Smooth muscle cell (in vitro differentiated cells): ENCODE results near the gene ZNF70. TPM values are rescaled to one million over a fixed set of nuclear protein-coding genes. Genes with fewer than 3 reads are reported as not detected.

ENCODE experiments used
- DNase-seq: peaks from one replicate; lab custom pipeline; 2025; ENCODE audit not compliant: unreplicated experiment; lab: John Stamatoyannopoulos, UW
- H2AFZ ChIP-seq: fragments of 200-600 bp; sonication (generic); 2 replicates; pipeline ENCODE4 v1.6.0; 2016; ENCODE audit warnings: antibody characterized with exemption, low read depth, mild to moderate bottlenecking
- H3F3A ChIP-seq: fragments of 200-600 bp; sonication (generic); 2 replicates; pipeline ENCODE4 v1.6.0; 2017; ENCODE audit warnings: antibody characterized with exemption, low read depth
- H3K27ac ChIP-seq: fragments of 200-600 bp; sonication (generic); 2 replicates; pipeline ENCODE4 v1.5.1; 2016; ENCODE audit warnings: low read depth, mild to moderate bottlenecking
- H3K27me3 ChIP-seq: fragments of 200-600 bp; sonication (generic); 2 replicates; pipeline ENCODE4 v1.6.1; 2016; ENCODE audit warnings: low read depth, mild to moderate bottlenecking
- H3K36me3 ChIP-seq: fragments of 200-600 bp; sonication (generic); 2 replicates; pipeline ENCODE4 v1.5.1; 2016; ENCODE audit warnings: low read depth
- H3K4me1 ChIP-seq: fragments of 200-600 bp; sonication (generic); 2 replicates; pipeline ENCODE4 v1.5.1; 2016; ENCODE audit warnings: low read depth
- H3K4me2 ChIP-seq: fragments of 200-600 bp; sonication (generic); 2 replicates; pipeline ENCODE4 v1.6.0; 2016; ENCODE audit warnings: mild to moderate bottlenecking
- H3K4me3 ChIP-seq: fragments of 200-600 bp; sonication (generic); 2 replicates; pipeline ENCODE4 v1.5.1; 2016; ENCODE audit warnings: mild to moderate bottlenecking
- H3K79me2 ChIP-seq: fragments of 200-600 bp; sonication (generic); 2 replicates; pipeline ENCODE4 v1.6.0; 2016; ENCODE audit warnings: low read depth, mild to moderate bottlenecking
- H3K9ac ChIP-seq: fragments of 200-600 bp; sonication (generic); 2 replicates; pipeline ENCODE4 v1.6.0; 2016; ENCODE audit warnings: low read depth
- H3K9me3 ChIP-seq: fragments of 200-600 bp; sonication (generic); replicated peaks from 2 replicates; pipeline ENCODE4 v1.5.1; 2016; ENCODE audit warnings: low read depth
- H4K20me1 ChIP-seq: fragments of 200-600 bp; sonication (generic); 2 replicates; pipeline ENCODE4 v1.6.0; 2016; ENCODE audit warnings: low read depth
- WGBS: methylation state at CpG from one replicate; pipeline ENCODE4 v1.1.7; 2016; ENCODE audit warnings: low lambda C conversion rate; 5-methylcytosine and 5-hydroxymethylcytosine counted together
- polyA plus RNA-seq: library from polyadenylated mRNA; unstranded; fragments of >200 nt; fragmentation: Nextera tagmentation; extraction: Ambion mirVana; gene quantifications from 2 replicates; pipeline ENCODE4 v1.2.1, GENCODE V29; 2016
- total RNA-seq: library from RNA; depleted of rRNA; stranded (reverse); fragments of >200 nt; gene quantifications from 2 replicates; pipeline ENCODE4 v1.2.3, GENCODE V29; 2014
- TF ChIP-seq, protein P1 (sequence below): fragments of 200-600 bp; sonication (generic); IDR thresholded peaks from 2 replicates; pipeline ENCODE4 v1.5.1; 2017; ENCODE audit warnings: borderline replicate concordance, mild to moderate bottlenecking, antibody characterized with exemption; ENCODE audit not compliant: insufficient read depth, poor library complexity, severe bottlenecking

ZNF70 gene
- total and polyA plus RNA-seq, 2 experiments from 2014 or later: 2.4 to 6.9 TPM

DNA sequence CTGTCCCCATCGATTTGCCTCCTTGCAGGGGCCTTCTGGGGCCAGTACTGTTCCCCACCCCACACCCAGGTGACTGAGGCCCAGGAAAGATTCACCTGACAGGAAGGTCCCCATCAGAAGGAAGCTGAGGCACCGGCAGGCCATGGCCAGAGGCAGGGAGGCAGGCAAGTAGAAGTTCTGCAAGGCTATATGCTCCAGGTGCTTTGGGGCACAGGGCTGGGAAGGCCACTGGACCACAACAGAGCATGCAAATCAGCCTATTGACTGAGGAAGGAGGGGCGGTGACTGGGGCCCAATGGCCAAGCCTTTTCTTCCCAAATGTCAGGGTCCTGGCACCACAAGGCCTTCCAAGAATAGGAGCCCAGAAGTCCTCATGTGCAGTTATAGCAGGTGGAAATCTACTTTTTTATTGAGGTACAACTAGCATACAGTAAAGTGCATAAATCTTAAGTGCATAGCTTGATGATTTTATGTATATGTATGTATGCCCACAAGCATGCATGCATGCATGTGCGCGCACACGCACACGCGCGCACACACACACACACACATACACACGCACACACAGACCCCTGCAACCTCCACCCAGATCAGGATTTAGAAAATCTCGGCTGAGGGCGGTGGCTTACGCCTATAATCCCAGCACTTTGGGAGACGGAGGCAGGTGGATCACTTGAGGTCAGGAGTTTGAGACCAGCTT lies 3.5 kb upstream of the ZNF70 start, which contains the start of gene VPREB3:
TSS of gene VPREB3 (minus strand) at position 206 of the 700 bp plus-strand sequence. CDS start at position 144, 62 bp downstream.
- DNase-seq: no peak
- Histone ChIP-seq H3K36me3 (no peaks in the 10 kb centered on the region), H3K79me2 (peaks cover 14% of the 10 kb centered on the region), H2AFZ (no peak within 1 kb of the TSS), H3K9ac (no peak within 1 kb of the TSS), H3K4me3 (no peak within 1 kb of the TSS), H3F3A (no peaks in the 10 kb centered on the region), H3K4me1 (peaks cover 11% of the 10 kb centered on the region), H3K27me3 (no peaks in the 10 kb centered on the region), H3K27ac (no peak within 1 kb of the TSS), H4K20me1 (no peaks in the 10 kb centered on the region), H3K9me3 (no peaks in the 10 kb centered on the region), H3K4me2 (no peak within 1 kb of the TSS)
- 95% methylated on average over 14 of the region's 14 CpGs for WGBS
- TF ChIP-seq, protein P1, sequence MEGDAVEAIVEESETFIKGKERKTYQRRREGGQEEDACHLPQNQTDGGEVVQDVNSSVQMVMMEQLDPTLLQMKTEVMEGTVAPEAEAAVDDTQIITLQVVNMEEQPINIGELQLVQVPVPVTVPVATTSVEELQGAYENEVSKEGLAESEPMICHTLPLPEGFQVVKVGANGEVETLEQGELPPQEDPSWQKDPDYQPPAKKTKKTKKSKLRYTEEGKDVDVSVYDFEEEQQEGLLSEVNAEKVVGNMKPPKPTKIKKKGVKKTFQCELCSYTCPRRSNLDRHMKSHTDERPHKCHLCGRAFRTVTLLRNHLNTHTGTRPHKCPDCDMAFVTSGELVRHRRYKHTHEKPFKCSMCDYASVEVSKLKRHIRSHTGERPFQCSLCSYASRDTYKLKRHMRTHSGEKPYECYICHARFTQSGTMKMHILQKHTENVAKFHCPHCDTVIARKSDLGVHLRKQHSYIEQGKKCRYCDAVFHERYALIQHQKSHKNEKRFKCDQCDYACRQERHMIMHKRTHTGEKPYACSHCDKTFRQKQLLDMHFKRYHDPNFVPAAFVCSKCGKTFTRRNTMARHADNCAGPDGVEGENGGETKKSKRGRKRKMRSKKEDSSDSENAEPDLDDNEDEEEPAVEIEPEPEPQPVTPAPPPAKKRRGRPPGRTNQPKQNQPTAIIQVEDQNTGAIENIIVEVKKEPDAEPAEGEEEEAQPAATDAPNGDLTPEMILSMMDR: no peak

DNA sequence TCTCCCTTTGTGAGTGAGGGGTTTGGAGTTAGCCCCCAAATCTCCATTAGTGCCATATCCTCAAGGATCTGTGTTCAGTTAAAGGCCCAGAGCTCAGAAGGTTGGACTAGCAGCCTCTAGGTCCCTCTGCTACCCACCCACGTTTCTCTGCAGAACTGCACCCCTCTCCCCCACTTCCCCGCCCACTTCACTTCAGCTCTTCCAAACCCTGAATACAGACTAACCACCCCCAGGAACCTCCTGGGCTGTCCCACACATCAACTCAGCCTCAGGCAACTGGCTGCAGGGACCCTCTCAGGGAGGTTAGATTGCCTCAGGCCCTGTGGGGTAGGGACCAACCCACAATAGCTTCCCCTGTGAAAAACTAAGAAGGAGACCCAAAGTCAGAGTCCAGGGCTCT lies 2.5 kb upstream of the ZNF70 start:
- Histone ChIP-seq H3K27me3 (no peaks in the 10 kb centered on the region), H3K79me2 (peaks cover 21% of the 10 kb centered on the region), H3K27ac (no peak overlapping the region), H2AFZ (no peak overlapping the region), H4K20me1 (no peaks in the 10 kb centered on the region), H3K4me2 (no peak overlapping the region), H3K9ac (no peak overlapping the region), H3K9me3 (no peaks in the 10 kb centered on the region), H3K4me1 (peaks cover 11% of the 10 kb centered on the region), H3F3A (no peaks in the 10 kb centered on the region), H3K4me3 (no peak overlapping the region), H3K36me3 (no peaks in the 10 kb centered on the region)
- TF ChIP-seq, protein P1: no peak
- no peak for DNase-seq
- WGBS: 100% methylated on average over 1 of the region's 2 CpGs

DNA sequence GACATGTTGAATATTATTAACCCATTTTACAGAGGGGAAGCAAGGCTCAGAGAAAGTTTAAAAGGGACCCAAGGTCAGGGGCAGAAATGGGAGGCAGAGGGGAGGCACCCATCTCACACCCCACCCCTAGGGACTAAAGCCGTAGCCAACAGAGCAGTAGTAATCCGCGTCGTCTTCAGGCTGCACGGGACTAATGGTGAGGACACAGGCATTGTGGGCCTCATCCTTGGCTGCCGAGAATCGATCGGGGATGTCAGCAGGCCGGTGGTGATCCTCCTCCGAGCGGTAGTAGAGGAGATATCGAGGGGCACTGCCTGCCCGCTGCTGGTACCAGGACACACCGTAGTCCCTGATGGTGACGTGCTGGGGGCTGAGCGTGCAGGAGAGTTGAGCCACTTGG lies 1.8 kb upstream of the ZNF70 start:
- H3K4me2 ChIP-seq: no peak overlapping the region
- no peak for DNase-seq
- peaks cover 11% of the 10 kb centered on the region for H3K4me1 ChIP-seq
- peaks cover 5% of the 10 kb centered on the region for H4K20me1 ChIP-seq
- WGBS: 98% methylated on average over 16 of the region's 16 CpGs
- H3K9me3 ChIP-seq: no peaks in the 10 kb centered on the region
- H3K4me3 ChIP-seq: no peak overlapping the region
- TF ChIP-seq, protein P1: no peak
- no peaks in the 10 kb centered on the region for H3F3A ChIP-seq
- H3K79me2 ChIP-seq: peaks cover 28% of the 10 kb centered on the region
- no peak overlapping the region for H3K9ac ChIP-seq
- H3K36me3 ChIP-seq: no peaks in the 10 kb centered on the region
- no peak overlapping the region for H2AFZ ChIP-seq
- H3K27ac ChIP-seq: no peak overlapping the region
- H3K27me3 ChIP-seq: no peaks in the 10 kb centered on the region
